Liver (tissue), 9 donors: ENCODE measurements around the gene HIPK1. TPM values are rescaled to one million over a fixed set of nuclear protein-coding genes. Genes with fewer than 3 reads are reported as not detected.

Experiments used
- DNase-seq: peaks from one replicate; pipeline ENCODE4 v3.0.0-alpha.2; 2017; ENCODE audit warnings: low spot score
- H3K27ac ChIP-seq, 2 donors: one replicate each; pipeline ENCODE4 v1.7.0; 2013; ENCODE audit warnings: inconsistent platforms in 2 of 2, low read length in 2 of 2, control low read depth in 1 of 2, low read depth in 1 of 2, mild to moderate bottlenecking in 1 of 2
- H3K27me3 ChIP-seq, 4 donors: one replicate each; pipeline versions ENCODE4 v1.6.1 to v1.7.0; 2013; ENCODE audit warnings: low read length in 3 of 4, inconsistent platforms in 1 of 4, mild to moderate bottlenecking in 1 of 4, moderate library complexity in 1 of 4; ENCODE audit not compliant: control insufficient read depth in 4 of 4, insufficient read depth in 4 of 4
- H3K36me3 ChIP-seq, 4 donors: one replicate each; pipeline versions ENCODE4 v1.6.1 to v1.7.0; 2013; ENCODE audit warnings: low read length in 3 of 4, mild to moderate bottlenecking in 3 of 4, low read depth in 1 of 4, moderate library complexity in 1 of 4; ENCODE audit not compliant: control insufficient read depth in 4 of 4, insufficient read depth in 3 of 4
- H3K4me1 ChIP-seq, 4 donors: one replicate each; pipeline versions ENCODE4 v1.6.1 to v1.7.0; 2013; ENCODE audit warnings: low read length in 3 of 4, mild to moderate bottlenecking in 3 of 4, moderate library complexity in 1 of 4; ENCODE audit not compliant: control insufficient read depth in 4 of 4, insufficient read depth in 4 of 4
- H3K4me3 ChIP-seq, 3 donors: one replicate each; pipeline versions ENCODE4 v1.6.1 to v1.7.0; 2013; ENCODE audit warnings: low read length in 3 of 3, control low read depth in 1 of 3, low read depth in 1 of 3, mild to moderate bottlenecking in 1 of 3
- H3K9ac ChIP-seq, 2 donors: one replicate each; pipeline ENCODE4 v1.7.0; 2013; ENCODE audit warnings: low read length in 2 of 2, mild to moderate bottlenecking in 2 of 2, moderate library complexity in 2 of 2, control low read depth in 1 of 2, low read depth in 1 of 2
- H3K9me3 ChIP-seq, 4 donors: one replicate each; pipeline versions ENCODE4 v1.6.1 to v1.7.0; 2013; ENCODE audit warnings: low read length in 3 of 4; ENCODE audit not compliant: control insufficient read depth in 4 of 4
- ATF3 ChIP-seq: IDR thresholded peaks from 2 replicates; pipeline ENCODE4 v1.6.1; 2016; ENCODE audit warnings: antibody characterized with exemption
- CTCF ChIP-seq: fragments of 150-350 bp; IDR thresholded peaks from 2 replicates; pipeline ENCODE4 v1.5.1; 2017; ENCODE audit warnings: improper control_type of control experiment, low read depth, low read length; ENCODE audit not compliant: missing input control
- EGR1 ChIP-seq, 2 donors: IDR thresholded peaks; 2 replicates each; pipeline ENCODE4 v1.6.1; 2016 to 2018; ENCODE audit warnings: antibody characterized with exemption in 2 of 2, low read depth in 2 of 2
- FOXA1 ChIP-seq: IDR thresholded peaks from 2 replicates; pipeline ENCODE4 v1.6.1; 2016; ENCODE audit warnings: antibody characterized with exemption
- FOXA2 ChIP-seq: IDR thresholded peaks from 2 replicates; pipeline ENCODE4 v1.6.1; 2016; ENCODE audit warnings: antibody characterized with exemption
- GABPA ChIP-seq, 2 donors: IDR thresholded peaks in 1 of 2; conservative IDR thresholded peaks in 1 of 2; 2 replicates each; pipeline ENCODE4 v1.6.1; 2016; ENCODE audit warnings: antibody characterized with exemption in 2 of 2, mild to moderate bottlenecking in 1 of 2, moderate library complexity in 1 of 2
- HNF4A ChIP-seq, 2 donors: conservative IDR thresholded peaks; 2 replicates each; pipeline ENCODE4 v1.6.1; 2016; ENCODE audit warnings: antibody characterized with exemption in 2 of 2, mild to moderate bottlenecking in 2 of 2
- HNF4G ChIP-seq: IDR thresholded peaks from 2 replicates; pipeline ENCODE4 v1.6.1; 2016; ENCODE audit warnings: antibody characterized with exemption
- JUND ChIP-seq, 2 donors: IDR thresholded peaks; 2 replicates each; pipeline ENCODE4 v1.6.1; 2016; ENCODE audit warnings: antibody characterized with exemption in 2 of 2
- MAX ChIP-seq: IDR thresholded peaks from 2 replicates; pipeline ENCODE4 v1.6.1; 2016; ENCODE audit warnings: antibody characterized with exemption
- NR2F2 ChIP-seq: IDR thresholded peaks from 2 replicates; pipeline ENCODE4 v1.6.1; 2016; ENCODE audit warnings: antibody characterized with exemption
- RAD21 ChIP-seq, 2 donors: IDR thresholded peaks; 2 replicates each; pipeline ENCODE4 v1.6.1; 2016; ENCODE audit warnings: antibody characterized with exemption in 2 of 2, mild to moderate bottlenecking in 2 of 2
- RXRA ChIP-seq, 2 donors: IDR thresholded peaks; 2 replicates each; pipeline ENCODE4 v1.6.1; 2017 to 2018; ENCODE audit warnings: antibody characterized with exemption in 2 of 2, mild to moderate bottlenecking in 1 of 2
- SP1 ChIP-seq: IDR thresholded peaks from 2 replicates; pipeline ENCODE4 v1.6.1; 2018; ENCODE audit warnings: antibody characterized with exemption, mild to moderate bottlenecking
- TAF1 ChIP-seq: conservative IDR thresholded peaks from 2 replicates; pipeline ENCODE4 v1.6.1; 2016; ENCODE audit warnings: antibody characterized with exemption, mild to moderate bottlenecking
- YY1 ChIP-seq: IDR thresholded peaks from 2 replicates; pipeline ENCODE4 v1.6.1; 2016; ENCODE audit warnings: antibody characterized with exemption, mild to moderate bottlenecking
- ZBTB33 ChIP-seq: IDR thresholded peaks from 2 replicates; pipeline ENCODE4 v1.6.1; 2016; ENCODE audit warnings: antibody characterized with exemption
- WGBS: extraction: QIAGEN DNeasy Blood & Tissue Kit; methylation state at CpG from one replicate; pipeline ENCODE4 v1.1.7; 2013; 5-methylcytosine and 5-hydroxymethylcytosine counted together
- polyA plus RNA-seq, 2 donors: library from polyadenylated mRNA; stranded (reverse) in 1 of 2; unstranded in 1 of 2; fragments of 200-250 nt in 1 of 2; fragments of >200 nt in 1 of 2; fragmentation: Nextera tagmentation in 1 of 2; extraction: Ambion mirVana in 1 of 2; gene quantifications; one replicate each; pipeline versions ENCODE4 v1.2.1 to v1.2.3, GENCODE V29; 2013 to 2015
- total RNA-seq, 2 donors: library from RNA; depleted of rRNA; stranded (reverse); fragments of >200 nt; gene quantifications; one replicate each; pipeline ENCODE4 v1.2.3, GENCODE V29; 2014
- TF ChIP-seq, protein P1 (sequence below): IDR thresholded peaks from 2 replicates; pipeline ENCODE4 v1.6.1; 2016; ENCODE audit warnings: antibody characterized with exemption, mild to moderate bottlenecking
- donor health status: healthy.
- donor health status: healthy.
- donor health status: healthy.
- donor health status: healthy.
- donor health status: healthy.

Gene HIPK1
- total and polyA plus RNA-seq, 4 donors = 8.7 to 50.2 (median 15.1) TPM

GRCh38 chr1:113904674-113905434 is 24.3 kb upstream of the HIPK1 start, which contains the start of the genes AP4B1 and DCLRE1B:
AP4B1 (minus strand) TSS chr1:113904799; CDS start chr1:113904717, 82 bp downstream.
DCLRE1B (plus strand) TSS chr1:113905326; CDS start chr1:113905587, 261 bp downstream.
- Histone ChIP-seq H3K36me3 (peaks cover 0 to 10% (median 7%) of the 10 kb centered on the region in 4 donors), H3K9me3 (no peaks in the 10 kb centered on the region), H3K4me1 (peaks cover 2 to 23% (median 17%) of the 10 kb centered on the region in 4 donors), H3K9ac (peak within 1 kb of the TSS; percentile 94 to 95), H3K27me3 (no peaks in the 10 kb centered on the region), H3K27ac (peak within 1 kb of the TSS; percentile 82 to 93), H3K4me3 (peak within 1 kb of the TSS; percentile 64 to 95 (median 94))
- TF ChIP-seq HNF4A (conservative IDR thresholded peaks at IDR 0.05) (peak; percentile 55 to 56), ZBTB33 (peak; percentile 89), JUND (IDR thresholded peaks at IDR 0.05) (peak in 1 of 2 donors; percentile 51), MAX (peak; percentile 69), HNF4G (peak; percentile 29), CTCF (peak; percentile 50), GABPA (IDR thresholded peaks at IDR 0.05 in 1 of 2, conservative IDR thresholded peaks at IDR 0.05 in 1 of 2) (peak; percentile 72 to 94), ATF3 (no peak), EGR1 (IDR thresholded peaks at IDR 0.05; ENCODE audit: low read depth in 2 of 2) (peak; percentile 47 to 74), FOXA1 (peak; percentile 75), NR2F2 (peak; percentile 49), RXRA (IDR thresholded peaks at IDR 0.05) (peak; percentile 72 to 80), FOXA2 (peak; percentile 18), RAD21 (IDR thresholded peaks at IDR 0.05) (peak; percentile 85 to 89), SP1 (peak; percentile 96), YY1 (peak; percentile 95), TAF1 (peak; percentile 73)
- TF ChIP-seq, protein P1, sequence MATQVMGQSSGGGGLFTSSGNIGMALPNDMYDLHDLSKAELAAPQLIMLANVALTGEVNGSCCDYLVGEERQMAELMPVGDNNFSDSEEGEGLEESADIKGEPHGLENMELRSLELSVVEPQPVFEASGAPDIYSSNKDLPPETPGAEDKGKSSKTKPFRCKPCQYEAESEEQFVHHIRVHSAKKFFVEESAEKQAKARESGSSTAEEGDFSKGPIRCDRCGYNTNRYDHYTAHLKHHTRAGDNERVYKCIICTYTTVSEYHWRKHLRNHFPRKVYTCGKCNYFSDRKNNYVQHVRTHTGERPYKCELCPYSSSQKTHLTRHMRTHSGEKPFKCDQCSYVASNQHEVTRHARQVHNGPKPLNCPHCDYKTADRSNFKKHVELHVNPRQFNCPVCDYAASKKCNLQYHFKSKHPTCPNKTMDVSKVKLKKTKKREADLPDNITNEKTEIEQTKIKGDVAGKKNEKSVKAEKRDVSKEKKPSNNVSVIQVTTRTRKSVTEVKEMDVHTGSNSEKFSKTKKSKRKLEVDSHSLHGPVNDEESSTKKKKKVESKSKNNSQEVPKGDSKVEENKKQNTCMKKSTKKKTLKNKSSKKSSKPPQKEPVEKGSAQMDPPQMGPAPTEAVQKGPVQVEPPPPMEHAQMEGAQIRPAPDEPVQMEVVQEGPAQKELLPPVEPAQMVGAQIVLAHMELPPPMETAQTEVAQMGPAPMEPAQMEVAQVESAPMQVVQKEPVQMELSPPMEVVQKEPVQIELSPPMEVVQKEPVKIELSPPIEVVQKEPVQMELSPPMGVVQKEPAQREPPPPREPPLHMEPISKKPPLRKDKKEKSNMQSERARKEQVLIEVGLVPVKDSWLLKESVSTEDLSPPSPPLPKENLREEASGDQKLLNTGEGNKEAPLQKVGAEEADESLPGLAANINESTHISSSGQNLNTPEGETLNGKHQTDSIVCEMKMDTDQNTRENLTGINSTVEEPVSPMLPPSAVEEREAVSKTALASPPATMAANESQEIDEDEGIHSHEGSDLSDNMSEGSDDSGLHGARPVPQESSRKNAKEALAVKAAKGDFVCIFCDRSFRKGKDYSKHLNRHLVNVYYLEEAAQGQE = peak; percentile 88
- WGBS = under 1% methylated on average over 67 of the region's 67 CpGs
- peak; percentile 96 for DNase-seq
